ENCODE results near the gene CALCOCO2. TPM values are rescaled to one million over a fixed set of nuclear protein-coding genes. Genes with fewer than 3 reads are reported as not detected.
"Not testable (repeated sequence)": the region's sequence is repeated elsewhere in the genome, so short reads cannot be mapped to it uniquely, and the experiment has no call there.

The CALCOCO2 gene
- total RNA-seq, 4 donors from 2014 or later: 97.7 to 112 (median 106) TPM

DNA sequence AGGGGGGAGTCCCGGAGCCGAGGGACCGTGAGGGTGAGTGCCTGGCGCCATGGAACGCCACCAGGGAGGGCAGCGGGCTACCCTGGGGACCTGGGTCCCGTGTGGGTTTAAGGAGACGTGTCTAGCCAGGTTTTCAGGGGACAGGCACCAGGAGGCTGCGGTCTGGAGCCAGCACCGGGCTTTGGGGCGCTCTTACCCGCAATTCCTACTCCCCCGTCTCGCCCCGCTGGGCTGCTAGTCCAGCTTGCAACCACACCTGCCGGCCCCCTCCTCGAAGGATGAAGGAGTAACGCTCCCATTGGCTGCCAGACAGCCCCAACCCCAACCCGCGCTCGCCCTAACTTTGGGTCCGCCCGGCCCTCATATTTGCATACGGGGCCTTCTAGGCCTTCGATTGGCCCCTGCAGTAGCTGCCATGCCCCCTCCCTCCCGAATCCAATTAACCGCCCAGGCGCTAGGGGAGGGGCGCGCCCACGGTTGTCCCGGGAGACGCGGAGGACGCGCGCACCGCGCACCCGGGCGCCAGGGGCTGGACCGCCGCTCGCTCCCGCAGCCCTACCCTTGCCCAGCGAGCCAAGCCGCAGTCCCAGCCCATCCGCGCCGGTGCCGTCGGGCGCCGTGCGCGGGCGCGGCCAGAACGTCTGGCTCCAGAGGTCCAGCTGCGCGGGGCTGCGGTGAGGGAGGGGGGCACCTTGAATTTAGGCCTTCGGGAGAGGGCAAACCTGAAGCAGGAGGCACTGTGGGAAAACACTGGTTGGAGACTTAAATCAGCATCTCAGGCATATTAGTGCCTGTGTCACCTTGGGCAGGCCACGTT lies 13.9 kb upstream of the CALCOCO2 start, which contains the start of gene TTLL6:
Gene TTLL6 (minus strand): TSS at position 456 of the 817 bp plus-strand sequence. CDS start 157 bp downstream, at position 299.
- no peak for TF ChIP-seq POLR2A (IDR thresholded peaks at IDR 0.05)
- TF ChIP-seq, protein P1, sequence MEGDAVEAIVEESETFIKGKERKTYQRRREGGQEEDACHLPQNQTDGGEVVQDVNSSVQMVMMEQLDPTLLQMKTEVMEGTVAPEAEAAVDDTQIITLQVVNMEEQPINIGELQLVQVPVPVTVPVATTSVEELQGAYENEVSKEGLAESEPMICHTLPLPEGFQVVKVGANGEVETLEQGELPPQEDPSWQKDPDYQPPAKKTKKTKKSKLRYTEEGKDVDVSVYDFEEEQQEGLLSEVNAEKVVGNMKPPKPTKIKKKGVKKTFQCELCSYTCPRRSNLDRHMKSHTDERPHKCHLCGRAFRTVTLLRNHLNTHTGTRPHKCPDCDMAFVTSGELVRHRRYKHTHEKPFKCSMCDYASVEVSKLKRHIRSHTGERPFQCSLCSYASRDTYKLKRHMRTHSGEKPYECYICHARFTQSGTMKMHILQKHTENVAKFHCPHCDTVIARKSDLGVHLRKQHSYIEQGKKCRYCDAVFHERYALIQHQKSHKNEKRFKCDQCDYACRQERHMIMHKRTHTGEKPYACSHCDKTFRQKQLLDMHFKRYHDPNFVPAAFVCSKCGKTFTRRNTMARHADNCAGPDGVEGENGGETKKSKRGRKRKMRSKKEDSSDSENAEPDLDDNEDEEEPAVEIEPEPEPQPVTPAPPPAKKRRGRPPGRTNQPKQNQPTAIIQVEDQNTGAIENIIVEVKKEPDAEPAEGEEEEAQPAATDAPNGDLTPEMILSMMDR (IDR thresholded peaks at IDR 0.05): no peak
- DNase-seq (ENCODE audit: low spot score in 2 of 2): peak; percentile 75 to 96
- WGBS, 2 donors: 1 to 3% methylated on average over 35 to 62 of the region's 64 CpGs

GRCh38 chr17:48818361-48818841 lies 12.4 kb upstream of the CALCOCO2 start:
- TF ChIP-seq, protein P1 (IDR thresholded peaks at IDR 0.05): no peak
- no peak for TF ChIP-seq POLR2A (IDR thresholded peaks at IDR 0.05)
- WGBS, 2 donors: 48 to 60% methylated on average over 9 of the region's 9 CpGs
- no peak for DNase-seq (ENCODE audit: low spot score in 2 of 2)
- intact Hi-C loops (cut with DNase I; ENCODE audit: low total_unique reads): loop anchor here (5.0 kb wide), 1 partner anchor 64 kb away; no protein-coding TSS in a partner anchor
- no peak overlapping the region for H3K4me3 ChIP-seq (ENCODE audit: low read depth, poor library complexity, severe bottlenecking)

More for the DNA sequence above, 13.9 kb upstream of the CALCOCO2 start, which contains the start of gene TTLL6:
- intact Hi-C loops (cut with DNase I; ENCODE audit: low total_unique reads): loop anchor here (5.0 kb wide), 1 partner anchor 65 kb away; no protein-coding TSS in a partner anchor
- H3K4me3 ChIP-seq (ENCODE audit: low read depth, poor library complexity, severe bottlenecking): no peak within 1 kb of the TSS

DNA sequence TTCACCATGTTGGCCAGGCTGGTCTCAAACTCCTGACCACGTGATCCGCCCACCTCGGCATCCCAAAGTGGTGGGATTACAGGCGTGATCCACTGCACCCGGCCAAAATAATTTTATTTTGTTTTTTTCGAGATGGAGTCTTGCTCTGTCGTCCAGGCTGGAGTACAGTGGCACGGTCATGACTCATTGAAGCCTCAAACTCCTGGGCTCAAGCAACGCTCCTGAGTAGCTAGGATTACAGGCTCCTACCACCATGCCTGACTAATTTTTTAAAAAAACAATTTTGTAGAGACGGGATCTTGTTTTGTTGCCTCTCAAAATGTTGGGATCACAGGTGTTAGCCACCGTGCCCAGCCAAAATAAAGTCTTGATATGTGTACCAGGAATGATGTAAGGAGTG lies 11.4 kb upstream of the CALCOCO2 start:
- intact Hi-C loops (cut with DNase I; ENCODE audit: low total_unique reads): loop anchor here (5.0 kb wide), 1 partner anchor 63 kb away; no protein-coding TSS in a partner anchor
- DNase-seq (ENCODE audit: low spot score in 2 of 2): no peak
- TF ChIP-seq, protein P1 (IDR thresholded peaks at IDR 0.05): no peak
- 83 to 90% methylated on average over 11 of the region's 11 CpGs for WGBS, 2 donors
- no peak overlapping the region for H3K4me3 ChIP-seq (ENCODE audit: low read depth, poor library complexity, severe bottlenecking)

DNA sequence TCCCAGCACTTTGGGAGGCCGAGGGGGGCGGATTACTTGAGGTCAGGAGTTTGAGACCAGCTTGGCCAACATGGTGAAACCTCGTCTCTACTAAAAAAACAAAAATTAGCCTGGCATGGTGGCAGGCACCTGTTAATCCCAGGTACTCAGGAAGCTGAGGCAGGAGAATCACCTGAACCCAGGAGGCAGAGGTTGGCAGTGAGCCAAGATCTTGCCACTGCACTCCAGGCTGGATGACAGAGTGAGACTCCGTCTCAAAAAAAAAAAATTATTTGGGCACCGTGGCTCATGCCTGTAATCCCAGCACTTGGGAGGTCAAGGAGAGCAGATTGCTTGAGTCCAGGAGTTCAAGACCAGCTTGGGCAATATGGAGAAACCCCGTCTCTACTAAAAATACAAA lies 9.9 kb upstream of the CALCOCO2 start:
- H3K4me3 ChIP-seq (ENCODE audit: low read depth, poor library complexity, severe bottlenecking); intact Hi-C loops (cut with DNase I; ENCODE audit: low total_unique reads); DNase-seq (ENCODE audit: low spot score in 2 of 2): not testable (repeated sequence)
- 76 to 79% methylated on average over 6 of the region's 6 CpGs for WGBS, 2 donors

GRCh38 chr17:48825446-48826381 lies 5.1 kb upstream of the CALCOCO2 start:
- no peak overlapping the region for H3K4me3 ChIP-seq (ENCODE audit: low read depth, poor library complexity, severe bottlenecking)
- no peak for DNase-seq (ENCODE audit: low spot score in 2 of 2)
- TF ChIP-seq, protein P1 (IDR thresholded peaks at IDR 0.05): no peak
- TF ChIP-seq POLR2A (IDR thresholded peaks at IDR 0.05): no peak
- intact Hi-C loops (cut with DNase I; ENCODE audit: low total_unique reads): no loop called here
- 77 to 80% methylated on average over 11 of the region's 11 CpGs for WGBS, 2 donors
